Ishikawa (cell line): ENCODE measurements around the gene RGPD6.
"Not testable (repeated sequence)": the region's sequence is repeated elsewhere in the genome, so short reads cannot be mapped to it uniquely, and the experiment has no call there.

Experiments used
- CEBPB ChIP-seq: IDR thresholded peaks from 2 replicates; pipeline ENCODE4 v1.6.1; 2012
- EGR1 ChIP-seq: IDR thresholded peaks from 2 replicates; pipeline ENCODE4 v1.6.1; 2012
- EP300 ChIP-seq: IDR thresholded peaks from 2 replicates; pipeline ENCODE4 v1.6.1; 2012; ENCODE audit warnings: borderline replicate concordance
- FOXM1 ChIP-seq: IDR thresholded peaks from 2 replicates; pipeline ENCODE4 v1.6.1; 2012; ENCODE audit warnings: low read depth, borderline replicate concordance
- NFIC ChIP-seq: IDR thresholded peaks from 2 replicates; pipeline ENCODE4 v1.6.1; 2012
- RAD21 ChIP-seq: IDR thresholded peaks from 2 replicates; pipeline ENCODE4 v1.6.1; 2012; ENCODE audit warnings: low read depth
- TAF1 ChIP-seq: IDR thresholded peaks from 2 replicates; pipeline ENCODE4 v1.6.1; 2012; ENCODE audit warnings: low read depth, mild to moderate bottlenecking
- TCF12 ChIP-seq: IDR thresholded peaks from 2 replicates; pipeline ENCODE4 v1.6.1; 2012; ENCODE audit warnings: low read depth
- TEAD4 ChIP-seq: IDR thresholded peaks from 2 replicates; pipeline ENCODE4 v1.6.1; 2012
- YY1 ChIP-seq: IDR thresholded peaks from 2 replicates; pipeline ENCODE4 v1.6.1; 2012; ENCODE audit warnings: low read depth
- ZBTB7A ChIP-seq: IDR thresholded peaks from 2 replicates; pipeline ENCODE4 v1.6.1; 2012; ENCODE audit warnings: low read depth
- TF ChIP-seq, protein P1 (sequence below): IDR thresholded peaks from 2 replicates; pipeline ENCODE4 v1.6.1; 2012
- TF ChIP-seq, protein P2 (sequence below): IDR thresholded peaks from 2 replicates; pipeline ENCODE4 v1.6.1; 2012; ENCODE audit warnings: low read depth, mild to moderate bottlenecking

DNA sequence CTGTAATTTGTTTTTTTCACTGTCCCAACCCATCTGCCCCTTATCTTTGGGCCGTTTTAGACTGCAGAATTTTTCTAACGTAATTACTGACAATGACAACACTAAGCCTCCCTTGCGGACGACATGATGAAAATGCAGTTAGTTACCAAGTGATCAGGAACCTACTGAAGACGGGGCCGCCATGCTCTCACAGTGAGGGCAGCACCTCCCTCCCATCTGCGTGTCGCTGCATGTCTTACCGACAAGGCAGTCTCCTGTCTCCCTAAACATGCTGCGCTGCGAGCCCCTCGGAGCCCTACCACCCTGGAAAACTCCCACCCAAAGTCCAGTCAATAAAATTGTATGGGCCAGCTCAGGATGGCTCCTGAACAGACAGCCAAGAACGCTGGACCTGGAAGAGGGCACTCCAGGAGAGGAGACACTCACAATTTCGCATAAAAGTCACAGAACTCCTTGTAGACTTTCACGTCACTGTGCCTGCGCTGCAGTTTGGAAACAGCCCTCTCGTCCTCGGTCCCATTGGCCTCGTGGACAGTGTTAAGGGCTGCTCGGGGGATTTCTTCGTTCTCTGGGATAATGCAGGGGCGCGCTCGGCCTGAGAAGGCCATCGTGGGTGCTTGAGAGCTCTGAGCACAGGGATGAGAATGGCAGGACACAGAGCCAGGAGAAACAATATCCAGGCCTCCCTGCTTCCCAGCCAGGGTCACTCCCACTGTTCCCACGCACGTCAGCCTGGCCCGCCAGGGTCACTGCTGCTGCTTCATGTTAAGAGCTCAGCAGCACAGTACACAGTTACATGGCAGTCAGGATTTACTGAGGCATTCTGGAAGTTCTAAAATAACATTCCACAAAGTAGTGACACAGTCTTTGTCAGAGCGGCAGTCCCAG lies 104.6 kb downstream of the RGPD6 start, which contains the start of gene LIMS4:
- not testable (repeated sequence) for TF ChIP-seq RAD21, FOXM1, CEBPB, TAF1, YY1, NFIC, EP300, EGR1, ZBTB7A, TEAD4, TCF12
- TF ChIP-seq, protein P1, sequence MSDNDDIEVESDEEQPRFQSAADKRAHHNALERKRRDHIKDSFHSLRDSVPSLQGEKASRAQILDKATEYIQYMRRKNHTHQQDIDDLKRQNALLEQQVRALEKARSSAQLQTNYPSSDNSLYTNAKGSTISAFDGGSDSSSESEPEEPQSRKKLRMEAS: not testable (repeated sequence)
- TF ChIP-seq, protein P2, sequence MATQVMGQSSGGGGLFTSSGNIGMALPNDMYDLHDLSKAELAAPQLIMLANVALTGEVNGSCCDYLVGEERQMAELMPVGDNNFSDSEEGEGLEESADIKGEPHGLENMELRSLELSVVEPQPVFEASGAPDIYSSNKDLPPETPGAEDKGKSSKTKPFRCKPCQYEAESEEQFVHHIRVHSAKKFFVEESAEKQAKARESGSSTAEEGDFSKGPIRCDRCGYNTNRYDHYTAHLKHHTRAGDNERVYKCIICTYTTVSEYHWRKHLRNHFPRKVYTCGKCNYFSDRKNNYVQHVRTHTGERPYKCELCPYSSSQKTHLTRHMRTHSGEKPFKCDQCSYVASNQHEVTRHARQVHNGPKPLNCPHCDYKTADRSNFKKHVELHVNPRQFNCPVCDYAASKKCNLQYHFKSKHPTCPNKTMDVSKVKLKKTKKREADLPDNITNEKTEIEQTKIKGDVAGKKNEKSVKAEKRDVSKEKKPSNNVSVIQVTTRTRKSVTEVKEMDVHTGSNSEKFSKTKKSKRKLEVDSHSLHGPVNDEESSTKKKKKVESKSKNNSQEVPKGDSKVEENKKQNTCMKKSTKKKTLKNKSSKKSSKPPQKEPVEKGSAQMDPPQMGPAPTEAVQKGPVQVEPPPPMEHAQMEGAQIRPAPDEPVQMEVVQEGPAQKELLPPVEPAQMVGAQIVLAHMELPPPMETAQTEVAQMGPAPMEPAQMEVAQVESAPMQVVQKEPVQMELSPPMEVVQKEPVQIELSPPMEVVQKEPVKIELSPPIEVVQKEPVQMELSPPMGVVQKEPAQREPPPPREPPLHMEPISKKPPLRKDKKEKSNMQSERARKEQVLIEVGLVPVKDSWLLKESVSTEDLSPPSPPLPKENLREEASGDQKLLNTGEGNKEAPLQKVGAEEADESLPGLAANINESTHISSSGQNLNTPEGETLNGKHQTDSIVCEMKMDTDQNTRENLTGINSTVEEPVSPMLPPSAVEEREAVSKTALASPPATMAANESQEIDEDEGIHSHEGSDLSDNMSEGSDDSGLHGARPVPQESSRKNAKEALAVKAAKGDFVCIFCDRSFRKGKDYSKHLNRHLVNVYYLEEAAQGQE: not testable (repeated sequence)
